ENCODE data around the gene LARP4B. TPM values are rescaled to one million over a fixed set of nuclear protein-coding genes. Genes with fewer than 3 reads are reported as not detected.

Gene LARP4B
- 10 to 100 TPM; 51.2 to 60.8 (median 56.5) TPM for total RNA-seq

GRCh38 chr10:931326-932318 lies at the start of gene LARP4B:
LARP4B (minus strand) TSS chr10:931705; CDS start chr10:885721, 45,984 bp downstream.
- TF ChIP-seq, protein P1, sequence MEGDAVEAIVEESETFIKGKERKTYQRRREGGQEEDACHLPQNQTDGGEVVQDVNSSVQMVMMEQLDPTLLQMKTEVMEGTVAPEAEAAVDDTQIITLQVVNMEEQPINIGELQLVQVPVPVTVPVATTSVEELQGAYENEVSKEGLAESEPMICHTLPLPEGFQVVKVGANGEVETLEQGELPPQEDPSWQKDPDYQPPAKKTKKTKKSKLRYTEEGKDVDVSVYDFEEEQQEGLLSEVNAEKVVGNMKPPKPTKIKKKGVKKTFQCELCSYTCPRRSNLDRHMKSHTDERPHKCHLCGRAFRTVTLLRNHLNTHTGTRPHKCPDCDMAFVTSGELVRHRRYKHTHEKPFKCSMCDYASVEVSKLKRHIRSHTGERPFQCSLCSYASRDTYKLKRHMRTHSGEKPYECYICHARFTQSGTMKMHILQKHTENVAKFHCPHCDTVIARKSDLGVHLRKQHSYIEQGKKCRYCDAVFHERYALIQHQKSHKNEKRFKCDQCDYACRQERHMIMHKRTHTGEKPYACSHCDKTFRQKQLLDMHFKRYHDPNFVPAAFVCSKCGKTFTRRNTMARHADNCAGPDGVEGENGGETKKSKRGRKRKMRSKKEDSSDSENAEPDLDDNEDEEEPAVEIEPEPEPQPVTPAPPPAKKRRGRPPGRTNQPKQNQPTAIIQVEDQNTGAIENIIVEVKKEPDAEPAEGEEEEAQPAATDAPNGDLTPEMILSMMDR (IDR thresholded peaks at IDR 0.05; ENCODE audit: low read depth) = no peak

DNA sequence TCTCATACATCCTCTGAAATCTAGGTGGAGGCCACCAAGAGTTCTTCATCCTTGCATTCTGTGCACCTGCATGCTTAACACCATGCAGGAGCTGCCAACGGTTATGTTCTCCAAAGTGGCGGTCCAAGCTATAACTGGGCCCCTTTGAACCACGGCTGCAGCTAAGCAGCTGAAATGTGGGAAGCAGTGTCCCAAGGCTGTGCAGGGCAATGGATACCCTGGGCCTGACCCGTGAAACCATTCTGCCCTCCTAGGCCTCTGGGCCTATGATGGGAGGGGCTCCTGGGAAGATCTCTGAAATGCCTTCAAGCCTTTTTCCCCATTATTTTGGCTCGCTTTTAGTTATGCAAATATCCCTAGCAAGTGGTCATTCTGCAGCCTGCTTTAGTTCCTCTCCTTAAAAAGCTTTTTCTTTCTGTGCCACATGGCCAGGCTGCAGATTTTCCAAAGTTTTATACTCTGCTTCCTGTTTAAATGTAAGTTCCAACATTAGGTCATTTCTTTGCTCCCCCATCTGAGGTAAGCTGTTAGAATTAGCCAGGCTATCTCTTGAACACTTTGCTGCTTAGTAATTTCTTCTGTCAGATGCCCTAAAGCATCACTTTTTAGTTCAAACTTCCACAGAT lies 49.1 kb upstream of the LARP4B start:
- TF ChIP-seq, protein P1 (IDR thresholded peaks at IDR 0.05; ENCODE audit: low read depth) = no peak

GRCh38 chr10:978826-979421 lies 47.4 kb upstream of the LARP4B start:
- TF ChIP-seq, protein P1 (IDR thresholded peaks at IDR 0.05; ENCODE audit: low read depth) = no peak

GRCh38 chr10:976316-976715 lies 44.8 kb upstream of the LARP4B start:
- TF ChIP-seq, protein P1 (IDR thresholded peaks at IDR 0.05; ENCODE audit: low read depth) = no peak

DNA sequence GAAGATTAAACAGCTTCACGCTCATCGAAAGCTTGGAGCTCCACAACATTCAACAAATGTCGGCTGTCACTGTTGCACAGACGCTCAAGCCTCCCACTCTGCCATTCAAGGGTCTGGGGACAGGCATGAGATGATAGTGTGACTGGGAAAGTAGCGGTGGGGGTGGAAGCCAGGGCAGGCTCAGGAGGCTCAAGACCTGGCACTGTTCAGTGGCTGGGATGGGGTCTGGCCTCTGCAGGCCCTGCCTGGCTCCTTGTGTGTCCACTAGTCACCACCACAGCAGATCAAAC lies 43.2 kb upstream of the LARP4B start:
- TF ChIP-seq, protein P1 (IDR thresholded peaks at IDR 0.05; ENCODE audit: low read depth) = no peak

DNA sequence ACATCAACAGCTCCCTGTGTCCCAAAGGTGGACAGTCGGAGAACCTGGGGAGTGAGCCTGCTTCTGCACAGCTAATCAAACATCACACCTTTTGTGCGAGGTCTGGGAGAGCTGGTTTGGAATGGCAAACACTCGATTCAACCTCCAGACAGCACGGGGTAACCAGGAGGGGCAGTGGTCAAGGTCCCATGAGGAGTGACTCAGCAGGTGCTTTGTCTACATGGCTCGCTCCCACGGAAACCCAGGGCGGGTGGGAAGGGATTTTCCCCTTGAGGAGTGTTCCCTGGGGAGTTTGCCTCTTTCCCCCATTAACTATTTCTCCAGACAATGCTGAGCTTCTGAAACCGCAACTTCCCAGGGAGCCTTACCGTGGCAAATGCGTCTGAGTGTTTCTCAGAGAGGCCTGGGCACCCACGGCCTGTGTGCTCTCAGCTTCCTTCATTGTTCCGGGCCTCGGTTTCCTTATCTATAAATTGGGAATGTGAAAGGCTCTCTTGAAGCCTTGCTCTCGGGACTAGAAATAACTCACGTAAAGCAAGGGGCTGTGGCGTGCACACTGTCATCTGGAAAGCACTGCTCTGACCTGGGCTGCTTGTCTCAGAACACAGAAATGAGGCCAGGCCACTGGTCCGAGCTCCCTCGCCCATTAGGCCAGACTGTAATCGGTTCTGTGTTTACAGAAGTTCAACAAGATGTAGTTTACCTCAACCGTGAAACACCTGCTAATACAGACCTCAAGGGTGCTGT lies 42.7 kb upstream of the LARP4B start:
- TF ChIP-seq, protein P1 (IDR thresholded peaks at IDR 0.05; ENCODE audit: low read depth) = no peak

Data from subcutaneous adipose tissue (tissue), 4 donors.